HepG2 (cell line): ENCODE results near the gene HMGN4. TPM values are rescaled to one million over a fixed set of nuclear protein-coding genes. Genes with fewer than 3 reads are reported as not detected.

Experiments used
- ATAC-seq: fragments of 200-7000 bp; cut with Tn5 transposase; 3 replicates; pipeline ENCODE4 v1.9.1; 2020; ENCODE audit warnings: mild to moderate bottlenecking, moderate library complexity
- BruUV-seq: library from RNA; stranded (reverse); fragments of 400-500 nt; replicated peaks from 2 replicates; lab custom pipeline; 2021; lab: Mats Ljungman, UMichigan
- CTCF ChIA-PET: fragments of 300-600 bp; formaldehyde crosslinking; extraction: SDS; loops from one replicate; lab custom pipeline; 2021; ENCODE audit warnings: low total read pairs, inconsistent platforms, low intra/inter-chr PET ratio; lab: Yijun Ruan, JAX
- POLR2A ChIA-PET: fragments of 350-600 bp; sonication (Branson Sonifier 250); formaldehyde crosslinking; loops from one replicate; lab custom pipeline; 2020; ENCODE audit warnings: antibody characterized with exemption, inconsistent platforms; lab: Yijun Ruan, JAX
- DNase-seq: peaks from one replicate; pipeline ENCODE4 v3.0.0-alpha.2; 2015; ENCODE audit warnings: low spot score
- FAIRE-seq: peaks from 3 replicates; lab custom pipeline; 2011; peaks lifted over from hg19 to GRCh38; lab: Jason Lieb, UNC
- H2AFZ ChIP-seq: one replicate; pipeline ENCODE4 v1.6.1; 2011; ENCODE audit warnings: low read length, inconsistent platforms
- H3K27ac ChIP-seq: fragments of 300-600 bp; 3 replicates; pipeline ENCODE4 v1.8.0; 2011; ENCODE audit warnings: mixed run types, mild to moderate bottlenecking, mixed read lengths, low read length, inconsistent platforms; ENCODE audit not compliant: insufficient read depth; ENCODE audit errors: extremely low read length
- H3K27me3 ChIP-seq, 2 experiments: fragments of 200-600 bp in 1 of 2; 2 replicates in 1 of 2; 3 replicates in 1 of 2; pipeline versions ENCODE4 v1.6.0 to v1.8.0; 2011; ENCODE audit warnings: low read length in 2 of 2, mild to moderate bottlenecking in 2 of 2, moderate library complexity in 2 of 2, inconsistent platforms in 1 of 2; ENCODE audit not compliant: insufficient read depth in 2 of 2, control insufficient read depth in 1 of 2
- H3K36me3 ChIP-seq, 2 experiments: fragments of 200-600 bp in 1 of 2; replicated peaks in 1 of 2; 2 replicates in 1 of 2; 3 replicates in 1 of 2; pipeline versions ENCODE4 v1.5.1 to v1.8.0; 2011; ENCODE audit warnings: low read length in 2 of 2, inconsistent platforms in 1 of 2; ENCODE audit not compliant: insufficient read depth in 2 of 2, control insufficient read depth in 1 of 2
- H3K4me1 ChIP-seq: 2 replicates; pipeline ENCODE4 v1.5.1; 2012; ENCODE audit warnings: low read length, inconsistent platforms; ENCODE audit not compliant: insufficient read depth
- H3K4me2 ChIP-seq: 2 replicates; pipeline ENCODE4 v1.6.0; 2011; ENCODE audit warnings: low read depth, low read length, inconsistent platforms
- H3K4me3 ChIP-seq, 3 experiments: fragments of 200-600 bp in 1 of 3; sonication (generic), shearing (Covaris generic) in 1 of 3; replicated peaks in 1 of 3; 2 replicates each; pipeline ENCODE4 v1.5.1; 2011 to 2016; ENCODE audit warnings: low read length in 3 of 3, inconsistent platforms in 2 of 3, low read depth in 2 of 3, mild to moderate bottlenecking in 2 of 3, control low read depth in 1 of 3, mixed read lengths in 1 of 3; ENCODE audit not compliant: insufficient read depth in 1 of 3
- H3K79me2 ChIP-seq: one replicate; pipeline ENCODE4 v1.6.1; 2011; ENCODE audit warnings: low read length, inconsistent platforms; ENCODE audit not compliant: insufficient read depth
- H3K9ac ChIP-seq: 2 replicates; pipeline ENCODE4 v1.6.0; 2011; ENCODE audit warnings: mild to moderate bottlenecking, low read depth, low read length, inconsistent platforms; ENCODE audit not compliant: insufficient read depth
- H3K9me3 ChIP-seq: 2 replicates; pipeline ENCODE4 v1.5.1; 2012; ENCODE audit warnings: mild to moderate bottlenecking, low read length
- H4K20me1 ChIP-seq: 2 replicates; pipeline ENCODE4 v1.6.0; 2011; ENCODE audit warnings: inconsistent platforms, mild to moderate bottlenecking, low read length, moderate library complexity; ENCODE audit not compliant: insufficient read depth
- DMTF1 ChIP-seq: sonication (generic); formaldehyde crosslinking; IDR thresholded peaks from 2 replicates; pipeline ENCODE4 v1.4.0; 2020; ENCODE audit warnings: mild to moderate bottlenecking, missing genetic modification reagents
- HIVEP1 ChIP-seq: sonication (generic); formaldehyde crosslinking; IDR thresholded peaks from 2 replicates; pipeline ENCODE4 v1.4.0; 2020; ENCODE audit warnings: mild to moderate bottlenecking, missing genetic modification reagents
- PAXIP1 ChIP-seq: sonication (generic); formaldehyde crosslinking; conservative IDR thresholded peaks from 2 replicates; pipeline ENCODE4 v1.4.0; 2020; ENCODE audit warnings: mild to moderate bottlenecking, missing genetic modification reagents, moderate library complexity
- ZMYM2 ChIP-seq: sonication (generic); formaldehyde crosslinking; IDR thresholded peaks from 2 replicates; pipeline ENCODE4 v1.8.0; 2022; ENCODE audit warnings: mild to moderate bottlenecking, missing genetic modification reagents
- ZNF331 ChIP-seq: sonication (generic); formaldehyde crosslinking; IDR thresholded peaks from 2 replicates; pipeline ENCODE4 v1.4.0; 2020; ENCODE audit warnings: missing genetic modification reagents
- ZNF589 ChIP-seq: sonication (generic); formaldehyde crosslinking; conservative IDR thresholded peaks from 2 replicates; pipeline ENCODE4 v1.8.0; 2022; ENCODE audit warnings: mild to moderate bottlenecking, moderate library complexity, missing genetic modification reagents
- WGBS: methylation state at CpG from one replicate; pipeline ENCODE4 v1.1.6; 2017; ENCODE audit warnings: low lambda C conversion rate; 5-methylcytosine and 5-hydroxymethylcytosine counted together
- in situ Hi-C: cut with HindIII; loops from 2 replicates; pipeline ENCODE4 v1.10.0; 2017; ENCODE audit warnings: low pct_unique_long_range_greater_than_20kb; ENCODE audit not compliant: extremely low pct_ligation_motif_present
- intact Hi-C: fragments of 100-400 bp; cut with micrococcal nuclease; formaldehyde crosslinking; loops from one replicate; pipeline ENCODE4 v1.10.0; 2022; ENCODE audit not compliant: unreplicated experiment
- polyA plus RNA-seq, 8 experiments: library from polyadenylated mRNA; depleted of rRNA in 3 of 8; stranded (reverse) in 7 of 8; unstranded in 1 of 8; fragments of >200 nt; fragmentation: Illumina TruSeq in 4 of 8; extraction: Trizol in 4 of 8; gene quantifications; 2 replicates each; pipeline versions ENCODE4 v1.2.1 to v1.2.3, GENCODE V29; 2011 to 2016; ENCODE audit warnings: low read depth in 4 of 8, missing spikeins in 1 of 8, mixed read lengths in 1 of 8; ENCODE audit not compliant: insufficient read depth in 1 of 8
- total RNA-seq, 5 experiments: library from RNA; depleted of rRNA; stranded (reverse); fragments of >200 nt; fragmentation: Illumina TruSeq; extraction: Trizol; gene quantifications; 2 replicates each; pipeline ENCODE4 v1.2.3, GENCODE V29; 2016; ENCODE audit warnings: low read depth in 1 of 5
- TF ChIP-seq, protein P1 (sequence below): sonication (generic); formaldehyde crosslinking; IDR thresholded peaks from 2 replicates; pipeline ENCODE4 v1.9.0; 2022; ENCODE audit warnings: missing genetic modification reagents, mild to moderate bottlenecking, borderline replicate concordance
- TF ChIP-seq, protein P2 (sequence below): sonication (generic); formaldehyde crosslinking; IDR thresholded peaks from 2 replicates; pipeline ENCODE4 v1.4.0; 2020; ENCODE audit warnings: missing genetic modification reagents, mild to moderate bottlenecking, borderline replicate concordance

Gene HMGN4
- total and polyA plus RNA-seq, 2 of the 13 experiments (the other 11 are each of a cell fraction or from before 2014, with no cell fraction given), result 39.9 to 52.1 TPM

DNA sequence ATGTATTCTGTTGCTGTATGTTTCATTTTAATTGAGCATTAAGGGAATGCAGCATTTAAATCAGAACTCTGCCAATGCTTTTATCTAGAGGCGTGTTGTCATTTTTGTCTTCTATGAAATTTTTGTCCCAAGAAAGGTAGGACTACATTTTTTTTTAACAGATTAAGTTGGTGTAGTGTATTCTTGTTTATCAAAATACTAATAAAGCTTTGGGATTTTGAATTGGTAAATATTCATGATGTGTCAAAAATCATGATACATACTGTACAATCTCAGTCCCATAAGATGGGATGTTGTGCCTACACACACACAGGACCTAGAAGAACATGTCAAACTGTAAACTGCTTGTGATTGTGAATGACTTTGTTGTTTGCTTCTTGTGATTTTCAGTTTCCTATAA, 11.2 kb upstream of the HMGN4 start (continued):
- no peak for TF ChIP-seq HIVEP1 (CRISPR knock-in tag)

DNA sequence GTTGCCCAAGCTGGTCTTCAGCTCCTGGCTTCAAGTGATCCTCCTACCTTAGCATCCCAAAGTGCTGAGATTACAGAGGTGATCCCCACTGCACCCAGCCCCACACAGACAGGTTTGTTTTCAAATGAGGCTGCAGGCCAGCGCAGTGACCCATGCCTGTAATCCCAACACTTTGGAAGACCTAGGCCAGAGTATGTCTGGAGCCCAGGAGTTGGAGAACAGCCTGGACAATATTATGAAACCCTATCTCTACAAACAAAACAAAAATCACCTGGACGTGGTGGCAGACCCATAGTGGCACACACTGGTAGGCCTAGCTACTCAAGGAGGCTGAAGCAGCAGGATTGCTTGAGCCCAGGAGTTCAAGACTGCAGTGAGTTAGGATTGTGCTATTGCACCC, 8.0 kb upstream of the HMGN4 start:
- BruUV-seq, result no TSS peak
- 35% methylated on average over 2 of the region's 2 CpGs for WGBS
- no peaks in the 10 kb centered on the region for H3K27me3 ChIP-seq
- H3K9ac ChIP-seq, result no peak overlapping the region
- ChIA-PET CTCF (no interaction called here), POLR2A (no interaction called here)
- FAIRE-seq (no peak), DNase-seq (no peak), ATAC-seq (no peak)
- H2AFZ ChIP-seq, result no peak overlapping the region
- H3K36me3 ChIP-seq, result no peaks in the 10 kb centered on the region
- no peaks in the 10 kb centered on the region for H3K79me2 ChIP-seq
- in situ Hi-C loops (no loop called here), intact Hi-C loops (loop anchor here (10.0 kb wide), 1 partner anchor 505 kb away; a partner anchor contains a TSS)
- H3K4me3 ChIP-seq, result no peak overlapping the region
- H3K4me2 ChIP-seq, result no peak overlapping the region
- H3K27ac ChIP-seq, result no peak overlapping the region
- TF ChIP-seq PAXIP1 (CRISPR knock-in tag) (no peak), ZNF589 (no peak), ZMYM2 (CRISPR knock-in tag) (no peak), ZNF331 (CRISPR knock-in tag) (no peak), DMTF1 (CRISPR knock-in tag) (no peak)
- TF ChIP-seq, protein P1, sequence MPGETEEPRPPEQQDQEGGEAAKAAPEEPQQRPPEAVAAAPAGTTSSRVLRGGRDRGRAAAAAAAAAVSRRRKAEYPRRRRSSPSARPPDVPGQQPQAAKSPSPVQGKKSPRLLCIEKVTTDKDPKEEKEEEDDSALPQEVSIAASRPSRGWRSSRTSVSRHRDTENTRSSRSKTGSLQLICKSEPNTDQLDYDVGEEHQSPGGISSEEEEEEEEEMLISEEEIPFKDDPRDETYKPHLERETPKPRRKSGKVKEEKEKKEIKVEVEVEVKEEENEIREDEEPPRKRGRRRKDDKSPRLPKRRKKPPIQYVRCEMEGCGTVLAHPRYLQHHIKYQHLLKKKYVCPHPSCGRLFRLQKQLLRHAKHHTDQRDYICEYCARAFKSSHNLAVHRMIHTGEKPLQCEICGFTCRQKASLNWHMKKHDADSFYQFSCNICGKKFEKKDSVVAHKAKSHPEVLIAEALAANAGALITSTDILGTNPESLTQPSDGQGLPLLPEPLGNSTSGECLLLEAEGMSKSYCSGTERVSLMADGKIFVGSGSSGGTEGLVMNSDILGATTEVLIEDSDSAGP (CRISPR knock-in tag), result no peak
- TF ChIP-seq, protein P2, sequence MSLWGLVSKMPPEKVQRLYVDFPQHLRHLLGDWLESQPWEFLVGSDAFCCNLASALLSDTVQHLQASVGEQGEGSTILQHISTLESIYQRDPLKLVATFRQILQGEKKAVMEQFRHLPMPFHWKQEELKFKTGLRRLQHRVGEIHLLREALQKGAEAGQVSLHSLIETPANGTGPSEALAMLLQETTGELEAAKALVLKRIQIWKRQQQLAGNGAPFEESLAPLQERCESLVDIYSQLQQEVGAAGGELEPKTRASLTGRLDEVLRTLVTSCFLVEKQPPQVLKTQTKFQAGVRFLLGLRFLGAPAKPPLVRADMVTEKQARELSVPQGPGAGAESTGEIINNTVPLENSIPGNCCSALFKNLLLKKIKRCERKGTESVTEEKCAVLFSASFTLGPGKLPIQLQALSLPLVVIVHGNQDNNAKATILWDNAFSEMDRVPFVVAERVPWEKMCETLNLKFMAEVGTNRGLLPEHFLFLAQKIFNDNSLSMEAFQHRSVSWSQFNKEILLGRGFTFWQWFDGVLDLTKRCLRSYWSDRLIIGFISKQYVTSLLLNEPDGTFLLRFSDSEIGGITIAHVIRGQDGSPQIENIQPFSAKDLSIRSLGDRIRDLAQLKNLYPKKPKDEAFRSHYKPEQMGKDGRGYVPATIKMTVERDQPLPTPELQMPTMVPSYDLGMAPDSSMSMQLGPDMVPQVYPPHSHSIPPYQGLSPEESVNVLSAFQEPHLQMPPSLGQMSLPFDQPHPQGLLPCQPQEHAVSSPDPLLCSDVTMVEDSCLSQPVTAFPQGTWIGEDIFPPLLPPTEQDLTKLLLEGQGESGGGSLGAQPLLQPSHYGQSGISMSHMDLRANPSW (CRISPR knock-in tag), result no peak
- peaks cover 28% of the 10 kb centered on the region for H3K4me1 ChIP-seq
- H4K20me1 ChIP-seq, result no peaks in the 10 kb centered on the region
- no peaks in the 10 kb centered on the region for H3K9me3 ChIP-seq
